H1 (cell line): Measurements from ENCODE around the gene EPHA1. TPM values are rescaled to one million over a fixed set of nuclear protein-coding genes. Genes with fewer than 3 reads are reported as not detected.
A peak's percentile ranks its signal among the peaks of the same experiment; 100 is the strongest.

Experiments used
- CTCF ChIA-PET: fragments of 300-600 bp; sonication (Branson Sonifier 250); formaldehyde crosslinking; loops from one replicate; lab custom pipeline; 2021; ENCODE audit not compliant: partially characterized antibody; lab: Charles Lee
- POLR2A ChIA-PET: fragments of 300-600 bp; sonication (Branson Sonifier 250); formaldehyde crosslinking; loops from one replicate; lab custom pipeline; 2021; ENCODE audit warnings: inconsistent platforms; ENCODE audit not compliant: partially characterized antibody; lab: Charles Lee
- DNase-seq, 2 experiments: peaks; one replicate each; pipeline versions ENCODE4 v3.0.0 to v3.0.0-alpha.2; 2010 to 2022; ENCODE audit warnings: low spot score in 2 of 2, low read depth in 1 of 2, mixed read lengths in 1 of 2
- FAIRE-seq: peaks from 2 replicates; lab custom pipeline; 2011; peaks lifted over from hg19 to GRCh38; lab: Jason Lieb, UNC
- H2AFZ ChIP-seq: 2 replicates; pipeline ENCODE4 v1.8.1; 2012; ENCODE audit warnings: low read length, inconsistent platforms
- H2AK5ac ChIP-seq: 2 replicates; pipeline ENCODE4 v1.6.1; 2013; ENCODE audit warnings: low read depth, low read length
- H2BK120ac ChIP-seq: replicated peaks from 2 replicates; pipeline ENCODE3; 2013; ENCODE audit warnings: low read depth, low read length, inconsistent platforms
- H2BK12ac ChIP-seq: 2 replicates; pipeline ENCODE4 v1.6.1; 2013; ENCODE audit warnings: low read depth, low read length
- H2BK15ac ChIP-seq: 2 replicates; pipeline ENCODE4 v1.6.1; 2013; ENCODE audit warnings: low read length
- H2BK20ac ChIP-seq: 2 replicates; pipeline ENCODE4 v1.6.1; 2013; ENCODE audit warnings: low read length
- H2BK5ac ChIP-seq: 2 replicates; pipeline ENCODE4 v1.6.1; 2013; ENCODE audit warnings: low read depth, low read length
- H3K14ac ChIP-seq: 2 replicates; pipeline ENCODE4 v1.6.1; 2013; ENCODE audit warnings: inconsistent platforms; ENCODE audit not compliant: insufficient read length
- H3K18ac ChIP-seq: 2 replicates; pipeline ENCODE4 v1.6.1; 2013; ENCODE audit warnings: low read length; ENCODE audit errors: extremely low read depth
- H3K23ac ChIP-seq: 2 replicates; pipeline ENCODE4 v1.6.1; 2013; ENCODE audit warnings: inconsistent platforms; ENCODE audit not compliant: insufficient read length
- H3K23me2 ChIP-seq: 2 replicates; pipeline ENCODE4 v1.6.1; 2013; ENCODE audit warnings: low read depth, low read length
- H3K27ac ChIP-seq: 2 replicates; pipeline ENCODE4 v1.6.1; 2011; ENCODE audit warnings: low read depth, low read length, inconsistent platforms
- H3K27me3 ChIP-seq, 4 experiments: replicated peaks in 1 of 4; 1 replicate in 1 of 4; 2 replicates in 3 of 4; pipeline versions ENCODE4 v1.6.1 to v1.8.1; 2011 to 2013; ENCODE audit warnings: low read length in 3 of 4, mild to moderate bottlenecking in 3 of 4, inconsistent platforms in 2 of 4, mixed read lengths in 2 of 4, moderate library complexity in 1 of 4; ENCODE audit not compliant: control insufficient read depth in 3 of 4, insufficient read depth in 3 of 4; ENCODE audit errors: extremely low read depth in 1 of 4
- H3K36me3 ChIP-seq, 4 experiments: 2 replicates each; pipeline versions ENCODE4 v1.6.1 to v1.8.1; 2011 to 2013; ENCODE audit warnings: mild to moderate bottlenecking in 4 of 4, low read length in 3 of 4, moderate library complexity in 2 of 4, control low read depth in 1 of 4, inconsistent platforms in 1 of 4; ENCODE audit not compliant: insufficient read depth in 4 of 4, control insufficient read depth in 2 of 4
- H3K4ac ChIP-seq: replicated peaks from 2 replicates; pipeline ENCODE3; 2013; ENCODE audit warnings: low read length, low read depth, mixed read lengths, inconsistent platforms; ENCODE audit not compliant: insufficient read length
- H3K4me1 ChIP-seq, 4 experiments: replicated peaks in 1 of 4; 1 replicate in 1 of 4; 2 replicates in 3 of 4; pipeline versions ENCODE4 v1.6.1 to v1.8.1; 2011 to 2013; ENCODE audit warnings: low read length in 3 of 4, inconsistent platforms in 2 of 4, mixed read lengths in 1 of 4; ENCODE audit not compliant: insufficient read depth in 4 of 4, control insufficient read depth in 3 of 4
- H3K4me2 ChIP-seq, 2 experiments: 2 replicates each; pipeline versions ENCODE4 v1.6.1 to v1.8.1; 2011 to 2013; ENCODE audit warnings: low read depth in 2 of 2, low read length in 2 of 2, control low read depth in 1 of 2, inconsistent platforms in 1 of 2, mild to moderate bottlenecking in 1 of 2; ENCODE audit not compliant: insufficient read depth in 1 of 2
- H3K4me3 ChIP-seq, 4 experiments: fragments of 200-600, 300-600 bp in 1 of 4; sonication (generic), shearing (Covaris generic), sonication (Bioruptor Twin) in 1 of 4; 2 replicates each; pipeline versions ENCODE4 v1.5.1 to v1.8.1; 2011 to 2016; ENCODE audit warnings: low read length in 4 of 4, low read depth in 3 of 4, control low read depth in 2 of 4, inconsistent platforms in 2 of 4, mild to moderate bottlenecking in 2 of 4, mixed read lengths in 1 of 4, moderate library complexity in 1 of 4; ENCODE audit not compliant: insufficient read depth in 2 of 4; ENCODE audit errors: extremely low read depth in 1 of 4
- H3K56ac ChIP-seq: replicated peaks from 2 replicates; pipeline ENCODE3; 2013; ENCODE audit warnings: low read depth, mild to moderate bottlenecking, mixed read lengths, low read length, inconsistent platforms; ENCODE audit not compliant: insufficient read length
- H3K79me1 ChIP-seq: 2 replicates; pipeline ENCODE4 v1.6.1; 2013; ENCODE audit warnings: low read depth, low read length, control low read depth
- H3K79me2 ChIP-seq, 2 experiments: 2 replicates each; pipeline versions ENCODE4 v1.6.1 to v1.8.1; 2012 to 2013; ENCODE audit warnings: low read length in 2 of 2, mild to moderate bottlenecking in 2 of 2, inconsistent platforms in 1 of 2; ENCODE audit not compliant: insufficient read depth in 2 of 2, control insufficient read depth in 1 of 2
- H3K9ac ChIP-seq, 4 experiments: replicated peaks in 1 of 4; 1 replicate in 1 of 4; 2 replicates in 3 of 4; pipeline versions ENCODE4 v1.6.1 to v1.8.1; 2011 to 2013; ENCODE audit warnings: low read depth in 3 of 4, low read length in 3 of 4, control low read depth in 2 of 4, mild to moderate bottlenecking in 2 of 4, moderate library complexity in 2 of 4, inconsistent platforms in 1 of 4; ENCODE audit errors: extremely low read depth in 1 of 4
- H3K9me3 ChIP-seq, 2 experiments: 2 replicates each; pipeline versions ENCODE4 v1.6.1 to v1.8.1; 2012 to 2013; ENCODE audit warnings: mild to moderate bottlenecking in 2 of 2, moderate library complexity in 2 of 2, control low read depth in 1 of 2, inconsistent platforms in 1 of 2, low read depth in 1 of 2, low read length in 1 of 2, mixed read lengths in 1 of 2; ENCODE audit not compliant: insufficient read depth in 2 of 2
- H4K20me1 ChIP-seq, 2 experiments: replicated peaks in 1 of 2; 2 replicates each; pipeline versions ENCODE3 to v1.8.1; 2011 to 2013; ENCODE audit warnings: inconsistent platforms in 2 of 2, low read length in 2 of 2, mild to moderate bottlenecking in 1 of 2; ENCODE audit not compliant: insufficient read depth in 2 of 2, control insufficient read depth in 1 of 2
- H4K5ac ChIP-seq: 2 replicates; pipeline ENCODE4 v1.6.1; 2013; ENCODE audit warnings: low read length, low read depth, mixed read lengths, inconsistent platforms; ENCODE audit not compliant: insufficient read length
- H4K8ac ChIP-seq: 2 replicates; pipeline ENCODE4 v1.8.0; 2013; ENCODE audit warnings: mild to moderate bottlenecking, moderate library complexity, low read length, inconsistent platforms; ENCODE audit not compliant: insufficient read depth; ENCODE audit errors: extremely low read depth
- H4K91ac ChIP-seq: replicated peaks from 2 replicates; pipeline ENCODE3; 2013; ENCODE audit warnings: low read length, mixed read lengths, inconsistent platforms; ENCODE audit not compliant: insufficient read length
- ASH2L ChIP-seq: fragments of 200-600, 300-600 bp; sonication (generic); IDR thresholded peaks from one replicate; pipeline ENCODE4 v1.7.1; 2017; ENCODE audit warnings: low read length
- BCL11A ChIP-seq, 2 experiments: IDR thresholded peaks; one replicate each; pipeline ENCODE4 v1.6.1; 2011; ENCODE audit warnings: low read depth in 2 of 2, low read length in 2 of 2, mild to moderate bottlenecking in 2 of 2
- CHD1 ChIP-seq: IDR thresholded peaks from 2 replicates; pipeline ENCODE4 v1.6.1; 2012; ENCODE audit warnings: low read depth, low read length, improper control_type of control experiment
- POLR2AphosphoS5 ChIP-seq: IDR thresholded peaks from 2 replicates; pipeline ENCODE4 v1.6.1; 2011; ENCODE audit warnings: low read depth, low read length
- POU5F1 ChIP-seq: IDR thresholded peaks from 2 replicates; pipeline ENCODE4 v1.6.1; 2011; ENCODE audit warnings: low read depth, mild to moderate bottlenecking, low read length, moderate library complexity
- RAD21 ChIP-seq, 2 experiments: IDR thresholded peaks in 1 of 2; conservative IDR thresholded peaks in 1 of 2; 2 replicates each; pipeline ENCODE4 v1.6.1; 2011; ENCODE audit warnings: low read depth in 2 of 2, low read length in 2 of 2, improper control_type of control experiment in 1 of 2, inconsistent platforms in 1 of 2, mild to moderate bottlenecking in 1 of 2, moderate library complexity in 1 of 2
- RFX5 ChIP-seq: IDR thresholded peaks from 2 replicates; pipeline ENCODE4 v1.6.1; 2011; ENCODE audit warnings: low read depth, low read length, improper control_type of control experiment, borderline replicate concordance
- SRF ChIP-seq: IDR thresholded peaks from 2 replicates; pipeline ENCODE4 v1.6.1; 2011; ENCODE audit warnings: mild to moderate bottlenecking, low read depth, low read length, moderate library complexity
- WGBS, 2 experiments: shearing (Covaris generic) in 1 of 2; methylation state at CpG; one replicate each; pipeline versions ENCODE4 v1.1.6 to v1.1.7; 2013 to 2015; ENCODE audit warnings: low lambda C conversion rate in 2 of 2, mixed read lengths in 2 of 2, inconsistent platforms in 1 of 2, low coverage in 1 of 2, missing lambda C conversion rate in 1 of 2; ENCODE audit not compliant: insufficient replicate concordance in 2 of 2, insufficient coverage in 1 of 2, insufficient read length in 1 of 2; ENCODE audit errors: extremely low coverage in 1 of 2, missing lambda C conversion rate in 1 of 2; 5-methylcytosine and 5-hydroxymethylcytosine counted together
- polyA plus RNA-seq, 7 experiments: library from polyadenylated mRNA; depleted of rRNA in 3 of 7; stranded (reverse) in 5 of 7; unstranded in 2 of 7; fragments of >200 nt in 5 of 7; fragments of 200-250 nt in 2 of 7; gene quantifications; 1 replicate in 5 of 7; 2 replicates in 1 of 7; 4 replicates in 1 of 7; pipeline versions ENCODE4 v1.2.1 to v1.2.3, GENCODE V29; 2011 to 2013; ENCODE audit warnings: missing spikeins in 2 of 7, mixed read lengths in 2 of 7
- total RNA-seq: library from RNA; stranded (reverse); fragmentation: NEBNext Ultra II Directional; extraction: Animal tissue kit (Norgen Biotek cat#: 25700); gene quantifications from 2 replicates; pipeline ENCODE4 v1.2.1, GENCODE V29; 2021
- TF ChIP-seq, protein P1 (sequence below): IDR thresholded peaks from 2 replicates; pipeline ENCODE4 v1.6.1; 2011; ENCODE audit warnings: low read length, improper control_type of control experiment

The EPHA1 gene
- total and polyA plus RNA-seq, 2 of the 8 experiments (the other 6 are each of a cell fraction or from before 2014, with no cell fraction given): 86.5 to 133 TPM

DNA sequence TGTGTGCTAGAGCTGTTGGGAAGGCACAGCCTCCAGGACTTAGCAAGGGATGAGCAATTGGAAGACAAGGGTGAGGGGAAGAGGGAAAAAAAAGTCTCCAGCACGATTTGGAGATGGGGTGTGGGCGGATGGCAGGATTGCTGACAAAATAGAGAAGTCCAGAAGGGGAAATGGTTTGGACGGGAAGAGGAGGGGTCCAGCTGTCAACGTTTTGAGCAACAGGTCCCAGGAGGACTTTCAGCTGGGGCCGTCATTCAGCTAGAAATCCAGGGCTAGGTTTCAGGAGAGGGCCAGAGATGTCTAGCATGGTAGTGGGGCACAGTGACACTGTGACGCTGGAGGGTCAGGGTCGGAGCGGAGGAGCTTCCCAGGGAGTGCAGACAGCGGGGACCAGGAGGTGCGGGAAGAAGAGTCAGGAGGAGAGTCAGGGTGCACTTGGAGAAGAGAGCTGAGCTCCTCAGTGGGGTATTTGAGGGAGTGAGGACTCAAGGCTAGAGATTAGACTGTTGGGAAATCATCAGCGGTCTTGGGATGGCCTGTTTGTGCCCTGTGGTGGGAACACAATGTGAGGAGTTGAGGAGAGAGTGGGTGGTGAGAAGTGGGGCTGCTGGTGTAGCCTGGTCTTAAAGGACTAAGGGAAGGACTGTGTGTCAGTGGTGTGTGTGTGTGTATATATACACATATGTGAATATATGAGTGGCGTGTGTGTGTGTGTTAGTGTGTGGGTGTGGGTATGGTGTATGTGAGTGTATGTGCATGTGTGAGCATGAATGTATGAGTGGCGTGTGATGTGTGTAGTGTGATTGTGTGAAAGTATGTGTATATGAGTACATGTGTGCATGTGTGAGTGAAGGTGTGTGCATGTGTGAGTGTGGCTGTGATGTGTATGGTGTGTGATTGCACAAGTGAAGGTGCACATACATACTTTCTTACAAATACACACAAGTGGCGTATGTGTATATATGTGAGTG is 23.7 kb downstream of the EPHA1 start:
- ChIA-PET POLR2A (interaction anchor here (0.8 to 19.0 kb wide), 12 partner anchors 15 to 69 kb away, joined by 3 to 518 read pairs (median 4); partner anchors contain the start of genes CLCN1, EPHA1 and FAM131B), CTCF (interaction anchor here (0.7 to 17.5 kb wide), 17 partner anchors 12 to 122 kb away, joined by 3 to 359 read pairs (median 5); partner anchors contain the start of genes EPHA1 and GSTK1)
- 89 to 100% methylated on average over 2 to 14 of the region's 14 CpGs for WGBS, 2 experiments
- H3K56ac ChIP-seq: no peak overlapping the region
- peaks cover 30% of the 10 kb centered on the region for H3K79me1 ChIP-seq
- no peak overlapping the region for H3K14ac ChIP-seq
- H2AFZ ChIP-seq: no peak overlapping the region
- no peaks in the 10 kb centered on the region for H3K9me3 ChIP-seq
- no peaks in the 10 kb centered on the region for H3K27me3 ChIP-seq
- H2BK20ac ChIP-seq: no peak overlapping the region
- peaks cover 35 to 50% of the 10 kb centered on the region in 2 experiments for H4K20me1 ChIP-seq
- DNase-seq (no peak), FAIRE-seq (no peak)
- no peak overlapping the region for H2BK120ac ChIP-seq
- H3K4ac ChIP-seq: no peak overlapping the region
- no peak overlapping the region for H3K18ac ChIP-seq
- no peak overlapping the region for H3K4me3 ChIP-seq
- 0 out of 2 replicates have a peak overlapping the region, but pooled peaks have one; percentile 39 for H2BK12ac ChIP-seq
- peaks cover 8% of the 10 kb centered on the region; the same call in 1 of the 2 replicates for H3K23me2 ChIP-seq
- H3K23ac ChIP-seq: no peak overlapping the region
- H2BK5ac ChIP-seq: peak overlapping the region; percentile 44; the same call in 1 of the 2 replicates
- H4K8ac ChIP-seq: no peak overlapping the region
- H3K4me2 ChIP-seq: peak overlapping the region in 1 of 2 experiments; percentile 25; a peak in 1 of 4 replicates
- no peak overlapping the region for H4K91ac ChIP-seq
- H3K79me2 ChIP-seq: peaks cover 3 to 49% of the 10 kb centered on the region in 2 experiments; a peak in 3 of 4 replicates
- H2AK5ac ChIP-seq: peak overlapping the region; percentile 98; the same call in 1 of the 2 replicates
- H3K36me3 ChIP-seq: peaks cover 20 to 53% (median 27%) of the 10 kb centered on the region in 4 experiments
- H3K9ac ChIP-seq: no peak overlapping the region; a peak in 1 of 7 replicates
- H2BK15ac ChIP-seq: 0 out of 2 replicates have a peak overlapping the region, but pooled peaks have one; percentile 72
- H3K4me1 ChIP-seq: peaks cover 2 to 18% (median 4%) of the 10 kb centered on the region in 4 experiments; a peak in 6 of 7 replicates
- H3K27ac ChIP-seq: peak overlapping the region; percentile 47; the same call in 1 of the 2 replicates
- H4K5ac ChIP-seq: no peak overlapping the region
- TF ChIP-seq RAD21 (IDR thresholded peaks at IDR 0.05 in 1 of 2, conservative IDR thresholded peaks at IDR 0.05 in 1 of 2; ENCODE audit: low read depth in 2 of 2, low read length in 2 of 2) (no peak), RFX5 (no peak), ASH2L (no peak), POLR2AphosphoS5 (peak; percentile 81; the same call in 1 of the 2 replicates), CHD1 (no peak), POU5F1 (no peak), SRF (no peak), BCL11A (IDR thresholded peaks at IDR 0.05; ENCODE audit: low read depth in 2 of 2, low read length in 2 of 2) (no peak)
- TF ChIP-seq, protein P1, sequence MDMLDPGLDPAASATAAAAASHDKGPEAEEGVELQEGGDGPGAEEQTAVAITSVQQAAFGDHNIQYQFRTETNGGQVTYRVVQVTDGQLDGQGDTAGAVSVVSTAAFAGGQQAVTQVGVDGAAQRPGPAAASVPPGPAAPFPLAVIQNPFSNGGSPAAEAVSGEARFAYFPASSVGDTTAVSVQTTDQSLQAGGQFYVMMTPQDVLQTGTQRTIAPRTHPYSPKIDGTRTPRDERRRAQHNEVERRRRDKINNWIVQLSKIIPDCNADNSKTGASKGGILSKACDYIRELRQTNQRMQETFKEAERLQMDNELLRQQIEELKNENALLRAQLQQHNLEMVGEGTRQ: no peak
